HepG2 (cell line): Measurements from ENCODE around the gene ST3GAL5. TPM values are rescaled to one million over a fixed set of nuclear protein-coding genes. Genes with fewer than 3 reads are reported as not detected.

Experiments used
- ATAC-seq: fragments of 200-7000 bp; cut with Tn5 transposase; 3 replicates; pipeline ENCODE4 v1.9.1; 2020; ENCODE audit warnings: mild to moderate bottlenecking, moderate library complexity
- BruUV-seq: library from RNA; stranded (reverse); fragments of 400-500 nt; replicated peaks from 2 replicates; lab custom pipeline; 2021; lab: Mats Ljungman, UMichigan
- CTCF ChIA-PET: fragments of 300-600 bp; formaldehyde crosslinking; extraction: SDS; loops from one replicate; lab custom pipeline; 2021; ENCODE audit warnings: low total read pairs, inconsistent platforms, low intra/inter-chr PET ratio; lab: Yijun Ruan, JAX
- POLR2A ChIA-PET: fragments of 350-600 bp; sonication (Branson Sonifier 250); formaldehyde crosslinking; loops from one replicate; lab custom pipeline; 2020; ENCODE audit warnings: antibody characterized with exemption, inconsistent platforms; lab: Yijun Ruan, JAX
- DNase-seq: peaks from one replicate; pipeline ENCODE4 v3.0.0-alpha.2; 2015; ENCODE audit warnings: low spot score
- FAIRE-seq: peaks from 3 replicates; lab custom pipeline; 2011; peaks lifted over from hg19 to GRCh38; lab: Jason Lieb, UNC
- H2AFZ ChIP-seq: one replicate; pipeline ENCODE4 v1.6.1; 2011; ENCODE audit warnings: low read length, inconsistent platforms
- H3K27ac ChIP-seq: fragments of 300-600 bp; 3 replicates; pipeline ENCODE4 v1.8.0; 2011; ENCODE audit warnings: mixed run types, mild to moderate bottlenecking, mixed read lengths, low read length, inconsistent platforms; ENCODE audit not compliant: insufficient read depth; ENCODE audit errors: extremely low read length
- H3K27me3 ChIP-seq, 2 experiments: fragments of 200-600 bp in 1 of 2; 2 replicates in 1 of 2; 3 replicates in 1 of 2; pipeline versions ENCODE4 v1.6.0 to v1.8.0; 2011; ENCODE audit warnings: low read length in 2 of 2, mild to moderate bottlenecking in 2 of 2, moderate library complexity in 2 of 2, inconsistent platforms in 1 of 2; ENCODE audit not compliant: insufficient read depth in 2 of 2, control insufficient read depth in 1 of 2
- H3K36me3 ChIP-seq, 2 experiments: fragments of 200-600 bp in 1 of 2; replicated peaks in 1 of 2; 2 replicates in 1 of 2; 3 replicates in 1 of 2; pipeline versions ENCODE4 v1.5.1 to v1.8.0; 2011; ENCODE audit warnings: low read length in 2 of 2, inconsistent platforms in 1 of 2; ENCODE audit not compliant: insufficient read depth in 2 of 2, control insufficient read depth in 1 of 2
- H3K4me1 ChIP-seq: 2 replicates; pipeline ENCODE4 v1.5.1; 2012; ENCODE audit warnings: low read length, inconsistent platforms; ENCODE audit not compliant: insufficient read depth
- H3K4me2 ChIP-seq: 2 replicates; pipeline ENCODE4 v1.6.0; 2011; ENCODE audit warnings: low read depth, low read length, inconsistent platforms
- H3K4me3 ChIP-seq, 3 experiments: fragments of 200-600 bp in 1 of 3; sonication (generic), shearing (Covaris generic) in 1 of 3; replicated peaks in 1 of 3; 2 replicates each; pipeline ENCODE4 v1.5.1; 2011 to 2016; ENCODE audit warnings: low read length in 3 of 3, inconsistent platforms in 2 of 3, low read depth in 2 of 3, mild to moderate bottlenecking in 2 of 3, control low read depth in 1 of 3, mixed read lengths in 1 of 3; ENCODE audit not compliant: insufficient read depth in 1 of 3
- H3K79me2 ChIP-seq: one replicate; pipeline ENCODE4 v1.6.1; 2011; ENCODE audit warnings: low read length, inconsistent platforms; ENCODE audit not compliant: insufficient read depth
- H3K9ac ChIP-seq: 2 replicates; pipeline ENCODE4 v1.6.0; 2011; ENCODE audit warnings: mild to moderate bottlenecking, low read depth, low read length, inconsistent platforms; ENCODE audit not compliant: insufficient read depth
- H3K9me3 ChIP-seq: 2 replicates; pipeline ENCODE4 v1.5.1; 2012; ENCODE audit warnings: mild to moderate bottlenecking, low read length
- H4K20me1 ChIP-seq: 2 replicates; pipeline ENCODE4 v1.6.0; 2011; ENCODE audit warnings: inconsistent platforms, mild to moderate bottlenecking, low read length, moderate library complexity; ENCODE audit not compliant: insufficient read depth
- FLYWCH1 ChIP-seq: sonication (generic); formaldehyde crosslinking; IDR thresholded peaks from 2 replicates; pipeline ENCODE4 v1.8.1; 2023; ENCODE audit warnings: mild to moderate bottlenecking, missing genetic modification reagents
- HMG20B ChIP-seq: conservative IDR thresholded peaks from 2 replicates; pipeline ENCODE4 v1.6.1; 2016; ENCODE audit warnings: missing genetic modification reagents, missing compliant biosample characterization
- MATR3 ChIP-seq: sonication (generic); formaldehyde crosslinking; IDR thresholded peaks from 2 replicates; pipeline ENCODE4 v1.4.0; 2020; ENCODE audit warnings: missing genetic modification reagents
- MIXL1 ChIP-seq: IDR thresholded peaks from 2 replicates; pipeline ENCODE4 v1.6.1; 2016
- RFX3 ChIP-seq: IDR thresholded peaks from 2 replicates; pipeline ENCODE4 v1.6.1; 2016; ENCODE audit warnings: missing biosample characterization, missing genetic modification reagents
- RFX5 ChIP-seq: IDR thresholded peaks from 2 replicates; pipeline ENCODE4 v1.6.1; 2011; ENCODE audit warnings: low read depth, low read length, improper control_type of control experiment
- SOX6 ChIP-seq, 2 experiments: fragments of 450-650 bp in 1 of 2; sonication (generic) in 1 of 2; formaldehyde crosslinking in 1 of 2; IDR thresholded peaks; 2 replicates each; pipeline versions ENCODE4 v1.4.0 to v1.6.1; 2017 to 2020; ENCODE audit warnings: antibody characterized with exemption in 1 of 2, mild to moderate bottlenecking in 1 of 2, missing genetic modification reagents in 1 of 2
- ZSCAN21 ChIP-seq: sonication (generic); formaldehyde crosslinking; IDR thresholded peaks from 2 replicates; pipeline ENCODE4 v1.8.0; 2022; ENCODE audit warnings: mild to moderate bottlenecking, missing genetic modification reagents, moderate library complexity, borderline replicate concordance
- WGBS: methylation state at CpG from one replicate; pipeline ENCODE4 v1.1.6; 2017; ENCODE audit warnings: low lambda C conversion rate; 5-methylcytosine and 5-hydroxymethylcytosine counted together
- in situ Hi-C: cut with HindIII; loops from 2 replicates; pipeline ENCODE4 v1.10.0; 2017; ENCODE audit warnings: low pct_unique_long_range_greater_than_20kb; ENCODE audit not compliant: extremely low pct_ligation_motif_present
- intact Hi-C: fragments of 100-400 bp; cut with micrococcal nuclease; formaldehyde crosslinking; loops from one replicate; pipeline ENCODE4 v1.10.0; 2022; ENCODE audit not compliant: unreplicated experiment
- polyA plus RNA-seq, 8 experiments: library from polyadenylated mRNA; depleted of rRNA in 3 of 8; stranded (reverse) in 7 of 8; unstranded in 1 of 8; fragments of >200 nt; fragmentation: Illumina TruSeq in 4 of 8; extraction: Trizol in 4 of 8; gene quantifications; 2 replicates each; pipeline versions ENCODE4 v1.2.1 to v1.2.3, GENCODE V29; 2011 to 2016; ENCODE audit warnings: low read depth in 4 of 8, missing spikeins in 1 of 8, mixed read lengths in 1 of 8; ENCODE audit not compliant: insufficient read depth in 1 of 8
- total RNA-seq, 5 experiments: library from RNA; depleted of rRNA; stranded (reverse); fragments of >200 nt; fragmentation: Illumina TruSeq; extraction: Trizol; gene quantifications; 2 replicates each; pipeline ENCODE4 v1.2.3, GENCODE V29; 2016; ENCODE audit warnings: low read depth in 1 of 5
- TF ChIP-seq, protein P1 (sequence below): sonication (generic); formaldehyde crosslinking; IDR thresholded peaks from 2 replicates; pipeline ENCODE4 v1.5.0; 2020; ENCODE audit warnings: mild to moderate bottlenecking, missing genetic modification reagents, borderline replicate concordance
- TF ChIP-seq, protein P2 (sequence below): sonication (generic); formaldehyde crosslinking; IDR thresholded peaks from 2 replicates; pipeline ENCODE4 v1.5.0; 2020; ENCODE audit warnings: missing genetic modification reagents
- TF ChIP-seq, protein P3 (sequence below): sonication (generic); formaldehyde crosslinking; IDR thresholded peaks from 2 replicates; pipeline ENCODE4 v1.4.0; 2020; ENCODE audit warnings: mild to moderate bottlenecking, missing genetic modification reagents
- TF ChIP-seq, protein P4 (sequence below): sonication (generic); formaldehyde crosslinking; IDR thresholded peaks from 2 replicates; pipeline ENCODE4 v1.4.0; 2020; ENCODE audit warnings: mild to moderate bottlenecking, missing genetic modification reagents

The ST3GAL5 gene
- total and polyA plus RNA-seq, 2 of the 13 experiments (the other 11 are each of a cell fraction or from before 2014, with no cell fraction given) = 1.3 to 2.0 TPM

DNA sequence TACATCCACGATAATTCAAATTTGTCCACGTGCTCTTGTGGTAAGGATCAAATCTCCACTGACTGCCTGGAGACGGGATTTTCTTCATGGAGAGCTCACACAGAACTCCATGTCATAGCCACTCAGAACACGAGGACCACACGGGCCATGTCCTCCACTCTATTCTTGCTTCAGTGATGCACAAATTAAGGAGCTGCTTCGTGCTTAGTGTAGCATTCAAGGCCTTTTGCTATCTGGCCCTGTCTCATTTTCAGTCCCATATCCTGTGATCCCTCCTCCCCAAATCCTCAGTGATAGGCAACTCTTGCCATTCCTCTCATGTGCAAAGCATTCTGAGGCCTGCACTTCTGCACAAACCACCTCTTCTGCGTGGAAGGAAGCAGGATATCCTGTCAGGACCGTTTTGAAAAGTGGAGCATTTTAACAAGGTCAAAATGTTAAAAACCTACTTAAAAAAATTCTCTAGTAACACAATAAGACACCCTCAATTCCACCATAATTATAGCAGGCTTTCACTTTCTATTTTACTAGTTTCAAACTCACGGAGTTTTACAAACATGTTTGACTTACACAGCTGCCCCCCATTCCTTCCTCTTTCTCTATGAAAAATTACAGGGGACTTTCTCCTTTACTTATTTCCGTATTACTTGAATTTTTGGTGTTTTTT lies 35.2 kb downstream of the ST3GAL5 start (continued):
- TF ChIP-seq, protein P1, sequence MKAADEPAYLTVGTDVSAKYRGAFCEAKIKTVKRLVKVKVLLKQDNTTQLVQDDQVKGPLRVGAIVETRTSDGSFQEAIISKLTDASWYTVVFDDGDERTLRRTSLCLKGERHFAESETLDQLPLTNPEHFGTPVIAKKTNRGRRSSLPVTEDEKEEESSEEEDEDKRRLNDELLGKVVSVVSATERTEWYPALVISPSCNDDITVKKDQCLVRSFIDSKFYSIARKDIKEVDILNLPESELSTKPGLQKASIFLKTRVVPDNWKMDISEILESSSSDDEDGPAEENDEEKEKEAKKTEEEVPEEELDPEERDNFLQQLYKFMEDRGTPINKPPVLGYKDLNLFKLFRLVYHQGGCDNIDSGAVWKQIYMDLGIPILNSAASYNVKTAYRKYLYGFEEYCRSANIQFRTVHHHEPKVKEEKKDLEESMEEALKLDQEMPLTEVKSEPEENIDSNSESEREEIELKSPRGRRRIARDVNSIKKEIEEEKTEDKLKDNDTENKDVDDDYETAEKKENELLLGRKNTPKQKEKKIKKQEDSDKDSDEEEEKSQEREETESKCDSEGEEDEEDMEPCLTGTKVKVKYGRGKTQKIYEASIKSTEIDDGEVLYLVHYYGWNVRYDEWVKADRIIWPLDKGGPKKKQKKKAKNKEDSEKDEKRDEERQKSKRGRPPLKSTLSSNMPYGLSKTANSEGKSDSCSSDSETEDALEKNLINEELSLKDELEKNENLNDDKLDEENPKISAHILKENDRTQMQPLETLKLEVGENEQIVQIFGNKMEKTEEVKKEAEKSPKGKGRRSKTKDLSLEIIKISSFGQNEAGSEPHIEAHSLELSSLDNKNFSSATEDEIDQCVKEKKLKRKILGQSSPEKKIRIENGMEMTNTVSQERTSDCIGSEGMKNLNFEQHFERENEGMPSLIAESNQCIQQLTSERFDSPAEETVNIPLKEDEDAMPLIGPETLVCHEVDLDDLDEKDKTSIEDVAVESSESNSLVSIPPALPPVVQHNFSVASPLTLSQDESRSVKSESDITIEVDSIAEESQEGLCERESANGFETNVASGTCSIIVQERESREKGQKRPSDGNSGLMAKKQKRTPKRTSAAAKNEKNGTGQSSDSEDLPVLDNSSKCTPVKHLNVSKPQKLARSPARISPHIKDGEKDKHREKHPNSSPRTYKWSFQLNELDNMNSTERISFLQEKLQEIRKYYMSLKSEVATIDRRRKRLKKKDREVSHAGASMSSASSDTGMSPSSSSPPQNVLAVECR (CRISPR knock-in tag) = no peak

DNA sequence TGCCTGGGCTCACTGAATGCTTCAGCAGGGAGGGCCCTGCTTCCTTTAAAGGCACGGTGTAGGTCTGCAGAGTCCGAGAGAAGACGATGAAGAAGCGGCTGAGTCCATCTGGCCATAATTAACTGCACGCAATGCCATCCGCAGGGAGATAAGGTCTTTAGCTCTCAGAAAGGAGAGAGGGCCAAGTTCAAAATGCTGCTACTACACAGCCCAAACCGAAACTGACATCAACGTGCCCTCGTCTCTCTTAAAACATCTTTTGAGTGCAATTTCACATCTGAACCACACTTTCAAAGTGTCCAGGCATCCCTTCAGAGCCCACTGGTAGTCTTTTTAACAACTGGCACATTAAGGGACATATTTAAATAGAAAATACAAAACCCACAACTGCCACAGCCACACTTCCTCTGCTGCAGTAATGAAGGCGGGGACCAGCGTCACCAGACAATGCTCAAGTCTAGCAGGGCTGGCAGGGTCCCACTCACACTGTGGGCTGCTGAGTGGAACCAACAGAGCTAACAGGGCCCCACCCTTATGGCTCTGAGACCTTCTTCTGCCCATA lies 35.8 kb downstream of the ST3GAL5 start:
- in situ Hi-C loops = no loop called here
- H3K4me1 ChIP-seq = no peaks in the 10 kb centered on the region; the same call in 1 of the 2 replicates
- no peak overlapping the region; a peak in 1 of 6 replicates for H3K4me3 ChIP-seq
- H2AFZ ChIP-seq = no peak overlapping the region
- no peaks in the 10 kb centered on the region for H3K9me3 ChIP-seq
- WGBS = 70% methylated on average over 11 of the region's 11 CpGs
- TF ChIP-seq RFX3 (CRISPR knock-in tag) (no peak), RFX5 (no peak), MIXL1 (CRISPR knock-in tag) (no peak), HMG20B (CRISPR knock-in tag) (no peak), SOX6 (IDR thresholded peaks at IDR 0.05) (no peak), SOX6 (CRISPR knock-in tag; IDR thresholded peaks at IDR 0.05) (no peak), FLYWCH1 (CRISPR knock-in tag) (no peak), ZSCAN21 (CRISPR knock-in tag) (no peak), MATR3 (no peak)
- TF ChIP-seq, protein P2, sequence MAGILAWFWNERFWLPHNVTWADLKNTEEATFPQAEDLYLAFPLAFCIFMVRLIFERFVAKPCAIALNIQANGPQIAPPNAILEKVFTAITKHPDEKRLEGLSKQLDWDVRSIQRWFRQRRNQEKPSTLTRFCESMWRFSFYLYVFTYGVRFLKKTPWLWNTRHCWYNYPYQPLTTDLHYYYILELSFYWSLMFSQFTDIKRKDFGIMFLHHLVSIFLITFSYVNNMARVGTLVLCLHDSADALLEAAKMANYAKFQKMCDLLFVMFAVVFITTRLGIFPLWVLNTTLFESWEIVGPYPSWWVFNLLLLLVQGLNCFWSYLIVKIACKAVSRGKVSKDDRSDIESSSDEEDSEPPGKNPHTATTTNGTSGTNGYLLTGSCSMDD = no peak
- TF ChIP-seq, protein P3, sequence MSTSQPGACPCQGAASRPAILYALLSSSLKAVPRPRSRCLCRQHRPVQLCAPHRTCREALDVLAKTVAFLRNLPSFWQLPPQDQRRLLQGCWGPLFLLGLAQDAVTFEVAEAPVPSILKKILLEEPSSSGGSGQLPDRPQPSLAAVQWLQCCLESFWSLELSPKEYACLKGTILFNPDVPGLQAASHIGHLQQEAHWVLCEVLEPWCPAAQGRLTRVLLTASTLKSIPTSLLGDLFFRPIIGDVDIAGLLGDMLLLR (CRISPR knock-in tag) = no peak
- TF ChIP-seq, protein P4, sequence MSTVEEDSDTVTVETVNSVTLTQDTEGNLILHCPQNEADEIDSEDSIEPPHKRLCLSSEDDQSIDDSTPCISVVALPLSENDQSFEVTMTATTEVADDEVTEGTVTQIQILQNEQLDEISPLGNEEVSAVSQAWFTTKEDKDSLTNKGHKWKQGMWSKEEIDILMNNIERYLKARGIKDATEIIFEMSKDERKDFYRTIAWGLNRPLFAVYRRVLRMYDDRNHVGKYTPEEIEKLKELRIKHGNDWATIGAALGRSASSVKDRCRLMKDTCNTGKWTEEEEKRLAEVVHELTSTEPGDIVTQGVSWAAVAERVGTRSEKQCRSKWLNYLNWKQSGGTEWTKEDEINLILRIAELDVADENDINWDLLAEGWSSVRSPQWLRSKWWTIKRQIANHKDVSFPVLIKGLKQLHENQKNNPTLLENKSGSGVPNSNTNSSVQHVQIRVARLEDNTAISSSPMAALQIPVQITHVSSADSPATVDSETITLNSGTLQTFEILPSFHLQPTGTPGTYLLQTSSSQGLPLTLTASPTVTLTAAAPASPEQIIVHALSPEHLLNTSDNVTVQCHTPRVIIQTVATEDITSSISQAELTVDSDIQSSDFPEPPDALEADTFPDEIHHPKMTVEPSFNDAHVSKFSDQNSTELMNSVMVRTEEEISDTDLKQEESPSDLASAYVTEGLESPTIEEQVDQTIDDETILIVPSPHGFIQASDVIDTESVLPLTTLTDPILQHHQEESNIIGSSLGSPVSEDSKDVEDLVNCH = no peak
- DNase-seq (no peak), FAIRE-seq (no peak), ATAC-seq (peak; percentile 47)
- H3K4me2 ChIP-seq = peak overlapping the region; percentile 34
- no peak overlapping the region for H3K27ac ChIP-seq
- H4K20me1 ChIP-seq = no peaks in the 10 kb centered on the region
- intact Hi-C loops = no loop called here
- POLR2A ChIA-PET = no interaction called here
- H3K9ac ChIP-seq = no peak overlapping the region
- no peaks in the 10 kb centered on the region; a peak in 1 of 5 replicates for H3K27me3 ChIP-seq
- no TSS peak for BruUV-seq
- H3K79me2 ChIP-seq = no peaks in the 10 kb centered on the region
- H3K36me3 ChIP-seq = no peaks in the 10 kb centered on the region
- CTCF ChIA-PET = no interaction called here
